NCI-H69 (cell line): Measurements from ENCODE around the gene DEPDC5.
"Not testable (repeated sequence)": the region's sequence is repeated elsewhere in the genome, so short reads cannot be mapped to it uniquely, and the experiment has no call there.

Experiments
- DNase-seq: peaks from one replicate; lab custom pipeline; 2025; lab: John Stamatoyannopoulos, UW

The DEPDC5 gene

GRCh38 chr22:31753634-31754501 is at the start of gene DEPDC5:
Gene DEPDC5, plus strand, starts transcription at chr22:31754019. Its CDS starts 903 bp downstream, at chr22:31754922.
- peak; percentile 99 for DNase-seq

- DNase-seq = no peak
Observed at GRCh38 chr22:31707519-31707918, 46.3 kb upstream of the DEPDC5 start.

DNA sequence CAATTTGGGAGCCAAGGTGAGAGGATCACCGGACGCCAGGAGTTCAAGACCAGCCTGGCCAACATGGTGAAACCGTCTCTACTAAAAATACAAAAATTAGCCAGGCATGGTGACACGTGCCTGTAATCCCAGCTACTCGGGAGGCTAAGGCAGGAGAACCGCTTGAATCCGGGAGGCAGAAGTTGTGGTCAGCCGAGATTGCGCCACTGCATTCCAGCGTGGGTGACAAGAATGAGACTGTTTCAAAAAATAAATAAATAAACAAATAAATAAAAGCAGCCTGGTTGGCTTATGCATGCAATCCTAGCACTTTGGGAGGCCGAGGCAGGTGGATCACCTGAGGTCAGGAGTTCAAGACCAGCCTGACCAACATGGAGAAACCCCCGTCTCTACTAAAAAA is 42.6 kb upstream of the DEPDC5 start:
- not testable (repeated sequence) for DNase-seq

- no peak for DNase-seq
Observed at GRCh38 chr22:31715147-31715778, 38.6 kb upstream of the DEPDC5 start.

- DNase-seq = no peak
Observed at GRCh38 chr22:31719850-31720471, 33.9 kb upstream of the DEPDC5 start.

GRCh38 chr22:31723723-31724122 is 30.1 kb upstream of the DEPDC5 start:
- no peak for DNase-seq

DNA sequence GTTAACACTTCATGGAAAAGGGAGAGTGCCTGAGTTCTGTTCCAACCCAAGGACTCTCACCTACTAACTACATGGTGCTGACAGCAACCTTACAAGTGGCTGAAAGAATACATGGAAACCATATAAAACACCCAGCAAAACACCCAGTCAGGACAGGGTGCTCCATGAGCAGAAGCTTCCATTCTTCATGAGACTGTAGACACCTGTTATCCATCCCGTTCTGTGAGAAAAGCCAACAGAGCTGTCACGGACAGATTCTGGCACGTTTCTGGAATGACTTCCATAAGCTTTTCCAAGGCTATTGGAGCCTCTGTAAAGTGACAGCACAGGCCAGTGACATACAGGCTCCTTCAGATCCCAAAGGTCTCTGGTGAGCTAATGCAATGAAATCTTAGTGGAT is 27.1 kb upstream of the DEPDC5 start:
- no peak for DNase-seq

- DNase-seq = no peak
Observed at GRCh38 chr22:31728857-31729256, 25.0 kb upstream of the DEPDC5 start.

- DNase-seq = no peak
Observed at GRCh38 chr22:31730344-31730711, 23.5 kb upstream of the DEPDC5 start.

- no peak for DNase-seq
Observed at GRCh38 chr22:31732089-31732829, 21.6 kb upstream of the DEPDC5 start.

GRCh38 chr22:31733580-31734079 is 20.2 kb upstream of the DEPDC5 start:
- no peak for DNase-seq

DNA sequence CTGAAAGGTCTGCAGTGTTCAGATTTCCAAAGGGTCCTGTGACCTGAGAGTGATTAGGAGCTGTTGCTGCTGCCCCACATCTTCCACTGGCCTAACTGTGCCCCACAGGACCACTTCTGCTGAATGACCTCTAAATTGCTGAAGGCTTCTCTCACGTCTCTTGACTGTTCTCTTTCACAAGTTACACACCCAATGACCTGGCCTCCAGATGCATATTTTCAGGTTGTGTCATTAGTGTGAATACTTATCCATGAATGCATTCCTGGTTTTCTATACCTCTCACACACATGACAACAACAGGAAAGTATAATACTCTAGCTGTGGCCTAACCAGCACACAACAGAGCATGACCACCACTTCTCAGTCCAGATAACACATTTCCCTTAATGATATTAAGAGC is 19.3 kb upstream of the DEPDC5 start:
- no peak for DNase-seq

DNA sequence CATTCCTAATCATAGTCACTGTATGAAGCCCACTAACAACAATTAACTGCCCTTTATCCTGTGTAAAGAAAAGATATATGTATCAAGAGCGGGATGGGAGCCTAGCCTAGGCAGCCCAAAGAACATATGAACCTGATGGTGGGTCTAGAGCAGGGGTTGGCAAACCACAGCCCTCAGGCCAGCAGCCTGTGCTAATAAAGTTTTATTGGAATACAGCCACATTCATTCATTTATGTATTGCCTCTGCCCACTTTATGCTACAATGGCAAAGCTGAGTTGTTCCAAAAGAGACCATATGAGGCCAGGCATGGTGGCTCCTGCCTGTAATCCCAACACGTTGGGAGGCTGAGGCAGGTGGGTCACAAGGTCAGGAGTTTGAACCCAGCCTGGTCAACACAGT is 17.4 kb upstream of the DEPDC5 start:
- DNase-seq = no peak

DNA sequence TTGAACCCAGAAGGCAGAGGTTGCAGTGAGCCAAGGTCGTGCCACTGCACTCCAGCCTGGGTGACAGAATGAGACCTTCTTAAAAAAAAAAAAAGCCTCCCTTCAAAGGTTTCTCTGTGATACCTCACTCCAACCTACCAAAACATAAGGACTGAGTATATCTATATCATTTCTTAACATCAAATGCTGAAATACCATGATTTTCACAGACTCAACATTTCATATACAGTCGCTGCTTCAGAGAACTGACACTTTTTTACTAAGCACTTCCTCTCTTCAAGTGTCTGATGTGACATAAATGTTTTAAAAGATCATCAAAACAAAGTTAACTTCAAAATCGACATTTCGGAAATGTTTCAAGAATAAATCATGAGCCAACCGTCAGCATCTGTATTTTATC is 15.9 kb upstream of the DEPDC5 start:
- DNase-seq = no peak

GRCh38 chr22:31738566-31738965 is 15.3 kb upstream of the DEPDC5 start:
- DNase-seq = no peak

- DNase-seq = no peak
Observed at GRCh38 chr22:31739795-31740201, 14.0 kb upstream of the DEPDC5 start.

- not testable (repeated sequence) for DNase-seq
Observed at GRCh38 chr22:31740314-31740713, 13.5 kb upstream of the DEPDC5 start.

DNA sequence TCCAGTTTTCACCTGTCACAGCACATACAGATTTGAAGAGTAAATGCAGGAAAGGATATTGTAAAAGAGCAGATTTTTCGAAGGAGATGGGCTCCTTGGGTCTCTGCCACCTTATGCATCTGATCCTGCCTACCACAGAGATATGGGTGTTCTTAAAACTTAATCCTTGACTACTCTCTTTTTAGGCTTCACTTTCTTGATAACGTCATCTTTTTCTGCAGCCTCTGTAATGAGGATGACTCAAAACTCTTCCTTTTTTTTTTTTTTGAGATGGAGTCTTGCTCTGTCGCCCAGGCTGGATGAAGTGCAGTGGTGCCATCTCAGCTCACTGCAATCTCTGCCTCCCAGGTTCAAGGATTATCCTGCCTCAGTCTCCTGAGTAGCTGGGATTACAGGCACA is 11.7 kb upstream of the DEPDC5 start:
- DNase-seq = no peak

GRCh38 chr22:31742682-31743081 is 11.1 kb upstream of the DEPDC5 start:
- DNase-seq = no peak

- no peak for DNase-seq
Observed at GRCh38 chr22:31743871-31744270, 9.9 kb upstream of the DEPDC5 start.

DNA sequence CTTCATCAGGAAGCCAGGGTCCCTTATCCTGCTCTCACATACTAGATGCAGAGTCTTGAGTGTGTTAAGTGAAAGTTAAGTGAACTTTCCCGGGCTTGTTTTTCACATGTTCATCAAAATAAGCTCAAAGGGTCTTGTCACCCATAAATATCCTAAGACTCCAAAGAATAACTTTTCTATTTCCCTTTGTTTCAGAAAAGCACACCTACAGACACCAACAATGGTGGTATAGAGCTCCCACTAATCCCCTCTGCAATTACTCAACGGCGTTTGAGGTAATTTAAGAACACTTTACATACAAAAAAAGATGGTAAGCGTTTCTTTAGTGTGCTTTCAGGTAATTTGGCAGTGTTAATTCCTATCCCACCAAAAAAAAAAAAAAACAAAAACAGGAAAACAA is 6.4 kb upstream of the DEPDC5 start:
- no peak for DNase-seq

DNA sequence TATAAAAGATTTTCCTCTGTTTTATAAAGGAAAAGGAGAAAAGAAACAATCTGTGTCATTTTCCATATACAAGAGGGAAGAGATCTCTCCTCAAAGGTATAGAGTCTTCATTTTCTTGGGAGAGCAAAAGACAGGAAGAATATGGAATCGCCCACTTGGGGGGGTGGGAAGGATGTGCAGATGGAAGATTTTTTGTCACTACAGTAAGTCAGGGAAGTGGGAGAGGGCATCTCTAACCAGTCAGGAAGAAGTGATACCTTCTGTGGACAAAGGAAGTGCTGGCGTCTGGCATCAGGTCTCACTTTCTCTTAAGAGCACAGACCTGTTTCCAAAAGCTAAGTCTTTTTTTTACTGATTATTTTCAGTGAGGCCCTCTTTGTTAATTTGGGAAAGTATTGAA is 5.3 kb upstream of the DEPDC5 start:
- DNase-seq = peak; percentile 45
